Posterior vena cava (tissue), 2 donors: Measurements from ENCODE around the gene NDUFB3. TPM values are rescaled to one million over a fixed set of nuclear protein-coding genes. Genes with fewer than 3 reads are reported as not detected.
"Not testable (repeated sequence)": the region's sequence is repeated elsewhere in the genome, so short reads cannot be mapped to it uniquely, and the experiment has no call there.

ENCODE experiments used
- DNase-seq: peaks from one replicate; pipeline ENCODE4 v3.0.0-alpha.2; 2020; ENCODE audit warnings: low spot score
- intact Hi-C, 2 donors: fragments of 100-400 bp; cut with DNase I; formaldehyde crosslinking; loops; one replicate each; pipeline versions ENCODE4 v1.14.1 to v1.14.2; 2022 to 2023
- long read RNA-seq, 2 donors: library from polyadenylated mRNA; unstranded; transcript quantifications; one replicate each; pipeline ENCODE4 v2.0.0, GENCODE V29; 2020 to 2021
- total RNA-seq, 2 donors: library from RNA; stranded (reverse); fragmentation: NEBNext Ultra II Directional; extraction: Animal tissue kit (Norgen Biotek cat#: 25700); gene quantifications; one replicate each; pipeline ENCODE4 v1.2.1, GENCODE V29; 2021
- donor health status: DM: yes; HTN: yes; CAD: no.
- donor health status: DM: yes; HTN: yes; CAD: no.

Gene NDUFB3
- total RNA-seq: 10 to 100 TPM; 60.6 to 69.0 TPM
- long read RNA-seq, donor 1, transcript NDUFB3-201 (3 exons, 755 nt): major isoform, 13 of 14 reads
- long read RNA-seq, donor 1, partial matches to known transcripts: 0 of 14 reads
- long read RNA-seq, donor 1, other reads (novel, unspliced or antisense): 0 of 14 reads
- long read RNA-seq, donor 2, transcript NDUFB3-201 (3 exons, 755 nt): major isoform, 6 of 7 reads
- long read RNA-seq, donor 2, partial matches to known transcripts: 0 of 7 reads
- long read RNA-seq, donor 2, other reads (novel, unspliced or antisense): 1 of 7 reads

DNA sequence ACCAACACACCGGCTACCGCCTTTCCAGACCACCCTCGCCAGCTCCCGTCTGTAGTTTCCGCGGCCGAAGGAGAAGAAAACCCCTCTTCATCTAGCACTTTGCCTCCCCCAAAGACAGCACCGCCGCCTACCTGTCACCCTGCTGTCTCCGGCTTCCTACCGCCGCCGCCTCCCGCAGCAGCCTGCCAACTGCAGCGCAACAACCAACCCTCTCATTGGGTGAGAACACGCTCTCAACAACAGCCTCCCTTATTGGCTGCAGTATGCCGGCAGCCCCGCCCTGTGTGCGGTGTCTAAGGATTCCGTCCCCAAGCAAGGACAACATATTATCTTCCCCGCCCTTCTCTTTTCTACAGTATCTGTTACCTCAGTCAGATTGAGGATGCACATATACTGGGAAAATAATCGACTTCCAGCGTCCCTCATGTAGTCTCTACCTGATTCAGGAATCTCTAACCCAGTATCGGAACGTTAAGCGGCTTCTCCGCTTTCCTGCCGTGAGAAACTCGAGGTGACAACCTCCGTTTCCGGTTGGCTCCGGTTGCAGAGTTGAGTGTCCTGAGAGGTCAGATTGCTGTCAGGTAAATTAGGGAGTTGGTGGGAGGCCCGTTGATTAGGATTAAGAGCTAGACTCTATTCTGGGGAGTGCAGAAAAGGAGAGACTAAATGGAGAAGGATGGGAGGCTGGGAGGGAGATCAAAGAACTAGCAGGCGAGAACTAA lies at the start of gene NDUFB3, which contains the start of gene HYCC2:
Gene NDUFB3 (plus strand): TSS at position 523 of the 722 bp plus-strand sequence. CDS start 6,882 bp downstream, outside the sequence.
Gene HYCC2 (minus strand): TSS at position 193 of the 722 bp plus-strand sequence. CDS start 47,662 bp downstream, outside the sequence.
- peak; percentile 96 for DNase-seq

DNA sequence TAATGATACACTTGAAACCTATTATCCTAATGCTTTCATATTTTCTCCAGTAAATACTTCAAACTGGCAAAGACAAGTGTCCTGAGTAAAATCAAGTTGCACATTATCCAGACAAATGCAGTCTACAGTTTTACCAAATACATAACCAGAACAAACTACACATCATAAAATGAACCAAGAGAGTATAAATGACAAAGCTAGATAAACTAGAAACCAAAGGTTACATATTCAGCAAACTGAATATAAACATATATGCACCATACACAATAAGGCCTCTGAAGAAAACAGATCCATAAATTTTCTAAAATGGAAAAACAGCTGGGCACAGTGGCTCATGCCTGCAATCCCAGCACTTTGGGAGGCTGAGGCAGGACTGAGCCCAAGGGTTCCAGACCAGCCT lies 47.3 kb upstream of the NDUFB3 start:
- no peak for DNase-seq
- intact Hi-C loops: no loop called here

More for the DNA sequence above, at the start of gene NDUFB3, which contains the start of gene HYCC2:
- intact Hi-C loops: no loop called here

DNA sequence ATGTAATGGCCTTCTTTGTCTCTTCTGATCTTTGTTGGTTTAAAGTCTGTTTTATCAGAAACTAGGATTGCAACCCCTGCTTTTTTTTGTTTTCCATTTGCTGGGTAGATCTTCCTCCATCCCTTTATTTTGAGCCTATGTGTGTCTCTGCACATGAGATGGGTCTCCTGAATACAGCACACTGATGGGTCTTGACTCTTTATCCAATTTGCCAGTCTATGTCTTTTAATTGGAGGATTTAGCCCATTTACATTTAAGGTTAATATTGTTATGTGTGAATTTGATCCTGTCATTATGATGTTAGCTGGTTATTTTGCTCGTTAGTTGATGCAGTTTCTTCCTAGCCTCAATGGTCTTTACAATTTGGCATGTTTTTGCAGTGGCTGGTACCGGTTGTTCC lies 37.4 kb upstream of the NDUFB3 start:
- intact Hi-C loops, DNase-seq: not testable (repeated sequence)

DNA sequence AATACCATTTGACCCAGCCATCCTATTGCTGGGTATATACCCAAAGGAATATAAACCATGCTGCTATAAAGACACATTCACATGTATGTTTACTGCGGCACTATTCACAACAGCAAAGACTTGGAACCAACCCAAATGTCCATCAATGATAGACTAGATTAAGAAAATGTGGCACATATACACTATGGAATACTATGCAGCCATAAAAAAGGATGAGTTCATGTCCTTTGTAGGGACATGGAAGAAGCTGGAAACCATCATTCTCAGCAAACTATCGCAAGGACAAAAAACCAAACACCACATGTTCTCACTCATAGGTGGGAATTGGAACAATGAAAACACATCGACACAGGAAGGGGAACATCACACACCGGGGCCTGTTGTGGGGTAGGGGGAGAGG lies 33.4 kb upstream of the NDUFB3 start:
- DNase-seq, intact Hi-C loops: not testable (repeated sequence)

DNA sequence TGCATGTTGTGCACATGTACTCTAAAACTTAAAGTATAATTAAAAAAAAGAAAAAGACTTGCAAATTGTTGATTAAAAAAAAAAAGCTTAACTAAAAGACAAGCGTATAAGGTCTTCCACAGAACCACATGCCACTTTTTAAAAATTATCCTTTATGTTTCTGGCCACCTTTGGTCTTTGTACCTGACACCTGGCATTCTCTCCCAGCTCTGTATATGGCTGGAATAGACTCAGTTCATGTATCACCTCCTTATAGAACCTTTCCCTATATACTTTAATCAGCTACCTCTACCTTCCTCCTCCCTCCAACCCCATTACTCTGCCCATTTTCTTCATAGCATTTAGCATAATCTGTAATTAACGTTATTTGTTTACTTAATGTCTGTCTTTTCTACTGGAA lies 32.9 kb upstream of the NDUFB3 start:
- DNase-seq: no peak
- intact Hi-C loops: no loop called here

DNA sequence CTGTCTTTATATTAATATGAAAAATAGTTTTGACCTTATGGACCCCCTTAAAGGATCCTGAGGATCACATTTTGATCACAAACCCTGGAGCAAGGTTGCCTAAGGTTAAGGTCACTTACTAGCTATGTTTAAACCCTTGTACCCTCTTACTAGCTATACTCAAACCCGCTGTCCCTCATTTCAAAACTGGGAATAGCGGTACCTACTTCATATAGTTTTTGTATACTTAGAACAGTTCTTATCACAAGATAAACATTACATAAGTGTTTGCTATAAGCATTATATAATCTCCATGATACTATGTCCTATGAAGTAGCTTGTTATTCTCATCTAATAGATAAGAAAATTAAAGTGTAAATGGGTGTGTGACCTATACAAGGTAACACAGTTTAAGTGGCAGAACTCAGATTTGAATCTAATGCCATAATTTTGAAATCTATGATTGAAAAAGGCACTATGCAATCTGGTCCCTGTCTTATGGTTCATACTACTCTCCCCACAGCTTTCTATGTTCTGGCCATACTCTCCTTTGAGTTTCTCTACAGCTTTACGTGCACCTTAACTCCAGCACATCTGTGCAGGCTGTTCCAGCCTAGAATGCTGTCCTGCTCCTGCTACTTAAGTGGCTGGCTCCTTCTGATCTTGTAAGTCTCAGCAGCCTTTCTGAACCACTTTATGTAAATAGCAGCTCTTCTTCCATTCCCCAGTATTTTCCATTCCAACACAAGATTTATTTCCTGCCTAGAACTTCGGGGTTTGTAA lies 30.8 kb upstream of the NDUFB3 start:
- intact Hi-C loops: no loop called here
- no peak for DNase-seq

DNA sequence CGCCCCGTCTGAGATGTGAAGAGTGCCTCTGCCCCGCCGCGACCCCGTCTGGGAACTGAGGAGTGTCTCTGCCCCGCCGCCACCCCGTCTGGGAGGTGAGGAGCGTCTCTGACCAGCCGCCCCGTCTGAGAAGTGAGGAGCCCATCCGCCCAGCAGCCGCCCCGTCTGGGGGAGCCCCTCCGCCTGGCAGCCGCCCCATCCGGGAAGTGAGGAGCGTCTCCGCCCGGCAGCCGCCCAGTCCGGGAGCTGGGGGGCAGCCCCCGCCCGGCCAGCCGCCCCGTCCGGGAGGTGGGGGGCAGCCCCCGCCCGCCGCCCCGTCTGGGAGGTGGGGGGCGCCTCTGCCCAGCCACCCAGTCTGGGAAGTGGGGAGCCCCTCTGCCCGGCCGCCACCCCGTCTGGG lies 29.4 kb upstream of the NDUFB3 start:
- DNase-seq, intact Hi-C loops: not testable (repeated sequence)

DNA sequence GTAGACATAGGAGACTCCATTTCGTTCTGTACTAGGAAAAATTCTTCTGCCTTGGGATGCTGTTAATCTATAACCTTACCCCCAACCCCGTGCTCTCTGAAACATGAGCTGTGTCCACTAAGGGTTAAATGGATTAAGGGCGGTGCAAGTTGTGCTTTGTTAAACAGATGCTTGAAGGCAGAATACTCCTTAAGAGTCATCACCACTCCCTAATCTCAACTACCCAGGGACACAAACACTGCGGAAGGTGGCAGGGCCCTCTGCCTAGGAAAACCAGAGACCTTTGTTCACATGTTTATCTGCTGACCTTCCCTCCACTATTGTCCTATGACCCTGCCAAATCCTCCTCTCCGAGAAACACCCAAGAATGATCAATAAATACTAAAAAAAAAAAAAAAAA lies 28.8 kb upstream of the NDUFB3 start:
- intact Hi-C loops, DNase-seq: not testable (repeated sequence)

DNA sequence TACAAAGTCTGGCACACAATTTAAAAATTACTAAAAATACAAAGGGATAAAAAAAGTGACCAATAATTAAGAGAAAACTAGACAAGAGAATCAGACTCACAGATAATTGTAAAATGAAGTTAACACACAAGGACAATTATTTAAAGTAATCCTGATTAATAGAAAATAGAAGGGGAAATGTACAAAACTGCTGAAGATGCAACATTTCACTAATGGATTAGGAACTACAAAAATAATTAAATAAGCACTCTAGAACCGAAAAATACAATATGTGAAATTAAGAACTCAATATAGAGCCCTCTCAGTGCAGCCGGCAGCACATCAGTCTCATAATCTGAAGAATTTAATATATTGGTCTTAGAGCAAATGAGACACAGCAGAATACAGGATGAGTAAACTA lies 24.9 kb upstream of the NDUFB3 start:
- DNase-seq: no peak
- intact Hi-C loops: no loop called here

DNA sequence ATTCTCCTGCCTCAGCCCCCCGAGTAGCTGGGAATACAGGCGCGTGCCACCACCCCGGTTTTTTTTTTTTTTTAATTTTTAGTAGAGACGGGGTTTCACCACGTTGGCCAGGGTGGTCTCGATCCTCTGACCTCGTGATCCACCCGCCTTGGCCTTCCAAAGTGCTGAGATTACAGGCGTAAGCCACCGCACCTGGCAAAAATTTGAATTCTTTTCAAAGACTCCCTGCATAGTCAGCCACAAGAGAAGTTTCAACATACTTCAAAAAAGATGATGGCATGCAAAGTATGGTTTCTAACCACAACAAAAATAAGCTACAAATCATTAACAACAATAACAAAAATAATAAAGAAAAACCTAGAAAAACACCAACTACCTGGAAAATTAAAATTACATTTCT lies 22.3 kb upstream of the NDUFB3 start:
- no peak for DNase-seq
- intact Hi-C loops: no loop called here

DNA sequence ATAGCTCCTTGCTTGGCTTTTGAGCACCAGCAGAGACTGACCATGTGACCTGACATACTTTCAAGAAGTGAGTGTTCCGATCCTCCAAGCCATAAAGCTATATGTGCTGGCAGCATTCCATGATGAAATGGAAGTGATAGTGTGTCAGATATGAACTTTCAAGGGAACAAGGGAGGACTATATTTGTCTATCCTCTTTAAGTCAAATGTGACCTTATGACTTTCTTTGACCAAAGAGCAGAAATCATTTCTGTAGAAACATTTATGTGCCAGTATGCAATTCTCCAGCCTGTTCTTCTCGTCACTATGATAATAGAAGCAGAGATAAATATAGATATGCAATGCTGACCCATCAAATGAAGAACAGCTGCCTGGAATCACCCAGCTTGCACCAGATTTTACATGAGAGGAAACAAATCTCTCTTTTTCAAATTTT lies 14.7 kb upstream of the NDUFB3 start:
- DNase-seq: no peak
- intact Hi-C loops: no loop called here

DNA sequence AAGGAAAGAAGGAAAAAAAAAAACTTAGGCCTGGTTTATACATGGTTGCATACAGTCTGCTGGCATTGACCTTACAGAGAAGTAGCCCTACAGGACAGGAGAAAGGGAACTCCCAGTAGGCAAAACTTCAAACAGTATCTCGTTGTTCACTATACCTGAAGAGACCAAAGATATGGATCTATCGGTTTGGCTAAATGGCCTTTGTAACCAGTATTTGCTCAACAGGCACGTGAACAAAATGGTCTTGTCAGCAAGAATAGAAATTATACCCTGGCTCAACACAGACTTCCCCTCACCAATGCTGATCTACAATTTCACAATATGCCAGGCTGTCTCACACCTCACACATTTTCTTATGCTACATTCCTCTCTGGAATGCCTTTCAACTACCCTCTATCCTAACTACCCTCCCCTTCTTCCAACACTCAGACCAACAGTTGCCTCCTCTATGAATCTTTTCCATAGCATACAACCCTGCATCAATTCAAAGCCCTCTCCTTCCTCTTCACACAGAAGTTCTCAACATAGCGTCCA lies 14.0 kb upstream of the NDUFB3 start:
- DNase-seq: no peak
- intact Hi-C loops: no loop called here

DNA sequence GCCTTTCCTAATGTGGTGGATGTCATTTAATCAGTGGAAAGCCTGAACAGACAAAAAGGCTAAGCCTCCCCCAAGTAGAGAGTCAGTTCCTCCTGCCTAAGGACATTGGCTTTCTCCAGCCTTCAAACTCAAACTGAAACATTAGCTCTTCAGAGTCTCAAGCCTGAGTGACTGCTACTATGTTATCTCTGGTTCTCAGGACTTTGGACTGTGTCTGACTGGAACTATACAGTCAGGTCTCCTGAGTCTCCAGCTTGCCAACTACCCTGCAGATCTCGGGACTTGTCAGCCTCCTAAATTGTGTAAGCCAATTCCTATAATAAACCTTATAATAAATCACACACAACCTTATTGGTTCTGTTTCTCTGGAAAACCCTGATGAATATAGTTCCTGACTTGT lies 12.9 kb upstream of the NDUFB3 start:
- no peak for DNase-seq
- intact Hi-C loops: no loop called here

DNA sequence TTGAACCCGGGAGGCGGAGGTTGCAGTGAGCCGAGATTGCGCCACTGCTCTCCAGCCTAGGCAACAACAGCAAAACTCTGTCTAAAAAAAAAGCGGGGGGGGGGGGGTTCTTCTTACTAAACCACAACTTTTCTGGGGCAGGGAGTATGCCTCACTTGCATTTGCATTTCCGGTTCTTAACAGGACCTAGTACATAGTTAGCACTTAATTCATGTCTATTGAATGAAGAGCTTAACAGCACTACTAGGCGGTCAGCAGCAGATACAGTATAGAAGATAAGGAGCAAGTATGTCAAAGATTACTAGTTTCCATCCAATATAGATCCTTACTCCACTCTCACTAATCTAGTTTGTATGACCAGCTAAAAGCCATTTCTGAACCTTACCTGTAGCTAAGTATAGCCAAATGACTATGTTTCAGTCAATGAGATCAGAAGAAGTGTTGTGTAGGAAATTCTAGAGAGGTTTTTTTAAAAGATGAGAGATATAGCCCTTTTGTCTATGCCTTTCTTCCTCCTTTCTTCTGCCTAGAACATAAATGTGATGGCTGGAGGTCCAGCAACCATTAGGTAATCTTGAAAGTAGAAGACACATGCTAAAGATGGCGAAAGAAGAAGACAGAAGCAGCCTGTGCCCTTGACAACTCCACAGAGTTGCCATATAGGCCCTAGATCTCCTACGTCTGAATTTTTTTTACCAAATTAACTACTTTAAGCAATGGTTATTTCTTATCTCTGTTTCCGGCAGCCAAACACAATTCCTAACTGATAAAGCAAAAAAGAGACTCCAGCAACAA lies 11.6 kb upstream of the NDUFB3 start:
- intact Hi-C loops: no loop called here
- DNase-seq: no peak

DNA sequence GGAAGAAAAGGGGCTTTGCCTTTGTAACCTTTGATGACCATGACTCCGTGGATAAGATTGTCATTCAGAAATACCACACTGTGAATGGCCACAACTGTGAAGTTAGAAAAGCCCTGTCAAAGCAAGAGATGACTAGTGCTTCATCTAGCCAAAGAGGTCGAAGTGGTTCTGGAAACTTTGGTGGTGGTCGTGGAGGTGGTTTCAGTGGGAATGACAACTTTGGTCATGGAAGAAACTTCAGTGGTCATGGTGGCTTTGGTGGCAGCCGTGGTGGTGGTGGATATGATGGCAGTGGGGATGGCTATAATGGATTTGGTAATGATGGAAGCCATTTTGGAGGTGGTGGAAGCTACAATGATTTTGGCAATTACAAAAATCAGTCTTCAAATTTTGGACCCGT lies 8.3 kb upstream of the NDUFB3 start:
- intact Hi-C loops, DNase-seq: not testable (repeated sequence)

DNA sequence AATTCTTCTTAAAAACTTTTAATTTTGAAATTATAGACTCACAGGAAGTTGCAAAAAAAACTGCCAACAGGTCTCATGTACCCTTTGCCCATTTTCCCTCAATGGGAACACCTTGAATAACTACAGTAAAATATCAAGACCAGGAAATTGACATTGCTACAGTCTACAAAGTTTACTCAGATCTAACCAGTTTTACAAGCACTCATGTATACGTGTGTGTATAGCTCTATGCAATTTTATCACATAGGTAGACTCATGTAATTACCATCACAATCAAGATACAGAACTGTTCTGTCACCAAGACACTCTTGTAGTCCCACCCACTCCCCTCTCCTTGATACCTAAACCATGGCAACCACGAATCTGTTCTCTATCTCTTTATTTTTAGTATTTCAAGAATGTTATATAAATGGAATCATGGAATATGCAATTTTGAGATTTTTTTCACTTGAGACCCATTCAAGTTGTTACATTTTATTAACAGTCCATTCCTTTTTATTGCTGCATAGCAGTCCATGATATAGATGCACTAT lies 6.9 kb upstream of the NDUFB3 start:
- intact Hi-C loops: no loop called here

DNA sequence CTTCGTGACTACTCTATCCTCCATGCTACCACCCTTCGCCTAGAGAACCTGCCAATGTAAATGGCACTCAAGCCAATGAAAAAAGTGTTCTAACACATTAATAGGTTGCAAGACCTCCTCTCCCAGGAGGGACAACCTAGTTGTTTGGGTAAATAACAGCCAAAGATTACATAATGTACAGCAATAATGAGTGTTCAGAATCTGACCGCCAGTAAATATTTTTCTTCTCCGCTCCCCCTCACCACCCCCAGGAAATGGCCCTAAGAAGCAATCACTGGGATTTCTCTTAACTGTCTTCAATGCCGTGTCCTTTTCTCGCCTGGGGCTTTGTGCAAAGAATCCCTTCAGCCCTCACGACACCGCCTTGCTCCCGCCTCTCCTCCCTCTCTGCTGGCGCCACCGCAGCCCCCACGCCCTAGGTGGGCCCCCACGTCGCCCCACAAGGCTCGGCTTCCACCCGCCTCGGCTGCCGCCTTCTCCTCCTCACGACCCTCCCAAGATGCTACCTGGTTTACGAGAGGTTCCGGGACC lies 788 bp upstream of the NDUFB3 start:
- intact Hi-C loops: no loop called here
- DNase-seq: no peak

More for the DNA sequence above, 6.9 kb upstream of the NDUFB3 start:
- no peak for DNase-seq

DNA sequence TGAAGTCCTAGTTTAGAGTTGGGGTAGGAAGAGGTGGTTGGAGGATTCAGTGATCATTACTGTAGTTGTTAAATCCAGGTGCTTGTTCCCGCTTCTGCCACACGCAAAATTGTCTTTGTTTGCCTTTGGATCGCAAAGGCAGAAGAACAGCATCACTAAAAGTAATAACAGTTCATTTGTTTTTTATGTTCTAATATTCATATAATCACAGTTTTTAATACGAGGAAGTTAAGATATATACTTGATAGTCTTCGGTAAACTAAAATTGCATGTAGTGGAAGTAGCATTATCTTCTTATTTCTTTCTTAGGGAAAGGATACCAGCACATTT lies 365 bp downstream of the NDUFB3 start:
- intact Hi-C loops: no loop called here
- DNase-seq: no peak

DNA sequence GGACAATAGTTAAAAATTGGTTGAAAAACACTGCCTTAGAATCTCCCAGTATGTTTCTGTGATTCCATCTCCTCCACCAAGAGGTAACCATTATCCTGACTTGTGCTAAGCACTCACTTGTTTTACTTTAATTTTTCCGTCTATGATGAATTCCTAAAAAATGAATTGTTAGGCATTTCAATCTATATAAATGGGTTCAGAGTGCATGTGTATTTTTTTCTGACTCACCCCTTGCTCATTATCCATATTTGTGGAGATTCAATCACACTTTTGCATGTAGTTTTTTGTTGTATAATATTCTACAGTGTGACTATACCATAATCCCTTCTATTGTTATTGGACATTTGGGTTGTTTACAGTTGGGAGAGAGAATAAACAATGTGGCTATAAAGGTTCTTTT lies 1.3 kb downstream of the NDUFB3 start:
- DNase-seq: no peak
- intact Hi-C loops: no loop called here
